K562 (cell line): Measurements from ENCODE around the gene FTL. TPM values are rescaled to one million over a fixed set of nuclear protein-coding genes. Genes with fewer than 3 reads are reported as not detected.

Experiments
- MYNN ChIP-seq, 2 experiments: sonication (generic); formaldehyde crosslinking in 1 of 2; IDR thresholded peaks; 2 replicates each; pipeline versions ENCODE4 v1.5.0 to v1.6.1; 2016 to 2020; ENCODE audit warnings: antibody characterized with exemption in 1 of 2, missing genetic modification reagents in 1 of 2
- NFIC ChIP-seq: fragments of 450-650 bp; IDR thresholded peaks from 2 replicates; pipeline ENCODE4 v1.6.1; 2017; ENCODE audit warnings: mild to moderate bottlenecking, inconsistent platforms
- NFXL1 ChIP-seq: fragments of 450-650 bp; formaldehyde crosslinking; IDR thresholded peaks from 2 replicates; pipeline ENCODE4 v1.4.0; 2021; ENCODE audit warnings: mild to moderate bottlenecking
- PTTG1 ChIP-seq: fragments of 450-650 bp; IDR thresholded peaks from 2 replicates; pipeline ENCODE4 v1.6.1; 2016; ENCODE audit warnings: low read depth, mild to moderate bottlenecking, missing genetic modification characterization, missing compliant biosample characterization
- SLC30A9 ChIP-seq: fragments of 250-450 bp; sonication (Bioruptor Pico); IDR thresholded peaks from 2 replicates; pipeline ENCODE4 v1.8.0; 2022; ENCODE audit warnings: mild to moderate bottlenecking, moderate library complexity
- SRSF3 ChIP-seq: fragments of 200-400 bp; formaldehyde crosslinking; IDR thresholded peaks from 2 replicates; pipeline ENCODE4 v1.6.1; 2016; ENCODE audit warnings: mild to moderate bottlenecking, low read length, moderate library complexity; ENCODE audit not compliant: insufficient read depth
- ZNF431 ChIP-seq: sonication (generic); formaldehyde crosslinking; IDR thresholded peaks from 2 replicates; pipeline ENCODE4 v1.8.0; 2022; ENCODE audit warnings: mild to moderate bottlenecking, missing genetic modification reagents
- polyA plus RNA-seq, 8 experiments: library from polyadenylated mRNA; depleted of rRNA in 4 of 8; stranded (reverse) in 5 of 8; unstranded in 3 of 8; fragments of >200 nt; fragmentation: Nextera tagmentation in 2 of 8; fragmentation: Illumina TruSeq in 1 of 8; extraction: Ambion mirVana in 2 of 8; extraction: Trizol in 1 of 8; gene quantifications; 2 replicates each; pipeline versions ENCODE4 v1.2.1 to v1.2.3, GENCODE V29; 2011 to 2014; ENCODE audit warnings: inconsistent platforms in 1 of 8, missing spikeins in 1 of 8
- total RNA-seq, 7 experiments: library from RNA; depleted of rRNA in 6 of 7; stranded (reverse); fragments of >200 nt in 6 of 7; fragmentation: Illumina TruSeq in 2 of 7; extraction: Trizol in 2 of 7; gene quantifications; 2 replicates each; pipeline versions ENCODE4 v1.2.1 to v1.2.3, GENCODE V29; 2011 to 2021; ENCODE audit warnings: low replicate concordance in 1 of 7
- TF ChIP-seq, protein P1 (sequence below): fragments of 450-650 bp; formaldehyde crosslinking; IDR thresholded peaks from 2 replicates; pipeline ENCODE4 v1.4.0; 2022; ENCODE audit warnings: missing genetic modification characterization
- TF ChIP-seq, protein P2 (sequence below): sonication (generic); formaldehyde crosslinking; IDR thresholded peaks from 2 replicates; pipeline ENCODE4 v1.8.0; 2022; ENCODE audit warnings: mild to moderate bottlenecking, missing genetic modification reagents
- TF ChIP-seq, protein P3 (sequence below): sonication (generic); formaldehyde crosslinking; IDR thresholded peaks from 2 replicates; pipeline ENCODE4 v1.8.0; 2022; ENCODE audit warnings: mild to moderate bottlenecking, missing genetic modification reagents
- TF ChIP-seq, protein P4 (sequence below), 2 experiments: IDR thresholded peaks; 2 replicates each; pipeline ENCODE4 v1.6.1; 2011; ENCODE audit warnings: borderline replicate concordance in 1 of 2, control low read depth in 1 of 2, low read depth in 1 of 2, low read length in 1 of 2, mild to moderate bottlenecking in 1 of 2, mixed read lengths in 1 of 2, moderate library complexity in 1 of 2; ENCODE audit not compliant: insufficient read depth in 1 of 2, insufficient read length in 1 of 2, poor library complexity in 1 of 2, severe bottlenecking in 1 of 2; ENCODE audit errors: extremely low read depth in 1 of 2
- TF ChIP-seq, protein P5 (sequence below): fragments of 250-450 bp; sonication (Bioruptor Pico); IDR thresholded peaks from 2 replicates; pipeline ENCODE4 v1.5.0; 2021
- TF ChIP-seq, protein P6 (sequence below): fragments of 250-450 bp; sonication (Bioruptor Pico); IDR thresholded peaks from 2 replicates; pipeline ENCODE4 v1.4.0; 2020
- TF ChIP-seq, protein P7 (sequence below): fragments of 250-450 bp; sonication (Bioruptor Pico); IDR thresholded peaks from 2 replicates; pipeline ENCODE4 v1.8.0; 2022; ENCODE audit warnings: inconsistent platforms, mild to moderate bottlenecking, moderate library complexity, borderline replicate concordance

The FTL gene
- total and polyA plus RNA-seq, 9 of the 15 experiments (the other 6 are each of a cell fraction or from before 2014, with no cell fraction given), result 1,231 to 27,415 (median 3,965) TPM

DNA sequence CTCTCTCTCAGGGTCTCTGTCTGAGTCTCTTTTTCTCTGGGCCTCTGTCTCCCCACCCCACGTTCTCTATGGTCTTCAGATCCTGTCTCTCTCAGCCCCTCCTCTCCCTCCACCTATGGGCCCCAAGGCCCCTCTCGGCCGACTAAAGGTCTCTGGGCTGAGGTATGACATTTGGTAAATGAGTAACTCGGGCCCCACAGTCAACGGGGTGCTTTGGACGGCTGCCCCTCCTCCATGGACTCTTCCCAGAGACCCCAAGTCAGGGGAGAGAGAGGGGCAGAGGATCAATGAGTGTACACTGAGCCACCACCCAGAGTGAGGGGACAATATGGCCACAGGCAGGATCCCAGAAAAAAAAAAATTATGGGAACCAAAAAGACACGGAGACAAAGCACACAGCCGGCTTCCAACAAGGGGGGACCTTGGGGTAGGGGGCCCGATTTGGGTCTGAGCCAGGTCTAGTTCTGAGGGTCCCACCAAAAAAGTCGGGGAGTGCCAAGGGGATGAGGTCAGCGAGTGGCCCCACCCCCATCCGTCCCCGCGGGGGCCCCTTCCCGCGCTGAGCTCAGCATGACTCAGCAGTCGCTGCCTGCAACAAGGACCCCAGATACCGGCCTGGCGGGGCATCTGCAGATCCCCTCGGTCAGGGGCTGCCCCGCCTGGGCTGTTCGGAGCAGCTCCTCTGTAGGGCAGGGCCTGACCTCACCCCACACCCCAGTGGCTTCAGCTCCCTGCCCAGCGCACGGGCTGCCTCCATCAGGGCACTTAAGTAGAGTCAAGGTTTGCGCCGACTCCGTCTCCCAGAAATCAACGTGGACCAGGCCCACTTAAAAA lies 1.5 kb upstream of the FTL start (continued):
- TF ChIP-seq, protein P1, sequence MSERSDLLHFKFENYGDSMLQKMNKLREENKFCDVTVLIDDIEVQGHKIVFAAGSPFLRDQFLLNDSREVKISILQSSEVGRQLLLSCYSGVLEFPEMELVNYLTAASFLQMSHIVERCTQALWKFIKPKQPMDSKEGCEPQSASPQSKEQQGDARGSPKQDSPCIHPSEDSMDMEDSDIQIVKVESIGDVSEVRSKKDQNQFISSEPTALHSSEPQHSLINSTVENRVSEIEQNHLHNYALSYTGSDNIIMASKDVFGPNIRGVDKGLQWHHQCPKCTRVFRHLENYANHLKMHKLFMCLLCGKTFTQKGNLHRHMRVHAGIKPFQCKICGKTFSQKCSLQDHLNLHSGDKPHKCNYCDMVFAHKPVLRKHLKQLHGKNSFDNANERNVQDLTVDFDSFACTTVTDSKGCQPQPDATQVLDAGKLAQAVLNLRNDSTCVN (CRISPR knock-in tag), result no peak
- TF ChIP-seq SLC30A9 (CRISPR knock-in tag) (no peak), PTTG1 (tag) (peak; percentile 76), SRSF3 (peak; percentile 72; the same call in 1 of the 2 replicates), NFXL1 (CRISPR knock-in tag) (no peak), ZNF431 (CRISPR knock-in tag) (0 out of 2 replicates have a peak, but pooled peaks have one; percentile 29), MYNN (IDR thresholded peaks at IDR 0.05) (peak; percentile 79), MYNN (CRISPR knock-in tag; IDR thresholded peaks at IDR 0.05) (no peak), NFIC (peak; percentile 83)
- TF ChIP-seq, protein P2, sequence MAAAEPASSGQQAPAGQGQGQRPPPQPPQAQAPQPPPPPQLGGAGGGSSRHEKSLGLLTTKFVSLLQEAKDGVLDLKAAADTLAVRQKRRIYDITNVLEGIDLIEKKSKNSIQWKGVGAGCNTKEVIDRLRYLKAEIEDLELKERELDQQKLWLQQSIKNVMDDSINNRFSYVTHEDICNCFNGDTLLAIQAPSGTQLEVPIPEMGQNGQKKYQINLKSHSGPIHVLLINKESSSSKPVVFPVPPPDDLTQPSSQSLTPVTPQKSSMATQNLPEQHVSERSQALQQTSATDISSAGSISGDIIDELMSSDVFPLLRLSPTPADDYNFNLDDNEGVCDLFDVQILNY (CRISPR knock-in tag), result no peak
- TF ChIP-seq, protein P3, sequence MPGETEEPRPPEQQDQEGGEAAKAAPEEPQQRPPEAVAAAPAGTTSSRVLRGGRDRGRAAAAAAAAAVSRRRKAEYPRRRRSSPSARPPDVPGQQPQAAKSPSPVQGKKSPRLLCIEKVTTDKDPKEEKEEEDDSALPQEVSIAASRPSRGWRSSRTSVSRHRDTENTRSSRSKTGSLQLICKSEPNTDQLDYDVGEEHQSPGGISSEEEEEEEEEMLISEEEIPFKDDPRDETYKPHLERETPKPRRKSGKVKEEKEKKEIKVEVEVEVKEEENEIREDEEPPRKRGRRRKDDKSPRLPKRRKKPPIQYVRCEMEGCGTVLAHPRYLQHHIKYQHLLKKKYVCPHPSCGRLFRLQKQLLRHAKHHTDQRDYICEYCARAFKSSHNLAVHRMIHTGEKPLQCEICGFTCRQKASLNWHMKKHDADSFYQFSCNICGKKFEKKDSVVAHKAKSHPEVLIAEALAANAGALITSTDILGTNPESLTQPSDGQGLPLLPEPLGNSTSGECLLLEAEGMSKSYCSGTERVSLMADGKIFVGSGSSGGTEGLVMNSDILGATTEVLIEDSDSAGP (CRISPR knock-in tag), result no peak
- TF ChIP-seq, protein P4, sequence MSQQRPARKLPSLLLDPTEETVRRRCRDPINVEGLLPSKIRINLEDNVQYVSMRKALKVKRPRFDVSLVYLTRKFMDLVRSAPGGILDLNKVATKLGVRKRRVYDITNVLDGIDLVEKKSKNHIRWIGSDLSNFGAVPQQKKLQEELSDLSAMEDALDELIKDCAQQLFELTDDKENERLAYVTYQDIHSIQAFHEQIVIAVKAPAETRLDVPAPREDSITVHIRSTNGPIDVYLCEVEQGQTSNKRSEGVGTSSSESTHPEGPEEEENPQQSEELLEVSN (IDR thresholded peaks at IDR 0.05; ENCODE audit: borderline replicate concordance in 1 of 2, extremely low read depth in 1 of 2, insufficient read depth in 1 of 2, insufficient read length in 1 of 2, low read depth in 1 of 2, low read length in 1 of 2, poor library complexity in 1 of 2, severe bottlenecking in 1 of 2), result peak; percentile 67 to 83
- TF ChIP-seq, protein P5, sequence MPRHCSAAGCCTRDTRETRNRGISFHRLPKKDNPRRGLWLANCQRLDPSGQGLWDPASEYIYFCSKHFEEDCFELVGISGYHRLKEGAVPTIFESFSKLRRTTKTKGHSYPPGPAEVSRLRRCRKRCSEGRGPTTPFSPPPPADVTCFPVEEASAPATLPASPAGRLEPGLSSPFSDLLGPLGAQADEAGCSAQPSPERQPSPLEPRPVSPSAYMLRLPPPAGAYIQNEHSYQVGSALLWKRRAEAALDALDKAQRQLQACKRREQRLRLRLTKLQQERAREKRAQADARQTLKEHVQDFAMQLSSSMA, result no peak
- TF ChIP-seq, protein P6, sequence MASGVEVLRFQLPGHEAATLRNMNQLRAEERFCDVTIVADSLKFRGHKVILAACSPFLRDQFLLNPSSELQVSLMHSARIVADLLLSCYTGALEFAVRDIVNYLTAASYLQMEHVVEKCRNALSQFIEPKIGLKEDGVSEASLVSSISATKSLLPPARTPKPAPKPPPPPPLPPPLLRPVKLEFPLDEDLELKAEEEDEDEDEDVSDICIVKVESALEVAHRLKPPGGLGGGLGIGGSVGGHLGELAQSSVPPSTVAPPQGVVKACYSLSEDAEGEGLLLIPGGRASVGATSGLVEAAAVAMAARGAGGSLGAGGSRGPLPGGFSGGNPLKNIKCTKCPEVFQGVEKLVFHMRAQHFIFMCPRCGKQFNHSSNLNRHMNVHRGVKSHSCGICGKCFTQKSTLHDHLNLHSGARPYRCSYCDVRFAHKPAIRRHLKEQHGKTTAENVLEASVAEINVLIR (CRISPR knock-in tag), result peak; percentile 66
- TF ChIP-seq, protein P7, sequence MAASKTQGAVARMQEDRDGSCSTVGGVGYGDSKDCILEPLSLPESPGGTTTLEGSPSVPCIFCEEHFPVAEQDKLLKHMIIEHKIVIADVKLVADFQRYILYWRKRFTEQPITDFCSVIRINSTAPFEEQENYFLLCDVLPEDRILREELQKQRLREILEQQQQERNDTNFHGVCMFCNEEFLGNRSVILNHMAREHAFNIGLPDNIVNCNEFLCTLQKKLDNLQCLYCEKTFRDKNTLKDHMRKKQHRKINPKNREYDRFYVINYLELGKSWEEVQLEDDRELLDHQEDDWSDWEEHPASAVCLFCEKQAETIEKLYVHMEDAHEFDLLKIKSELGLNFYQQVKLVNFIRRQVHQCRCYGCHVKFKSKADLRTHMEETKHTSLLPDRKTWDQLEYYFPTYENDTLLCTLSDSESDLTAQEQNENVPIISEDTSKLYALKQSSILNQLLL (CRISPR knock-in tag), result no peak
